22Rv1 (cell line): ENCODE measurements around the gene CCDC174.

Experiments used
- H3K27ac ChIP-seq: fragments of 450-650 bp; 2 replicates; pipeline ENCODE4 v1.5.1; 2017
- ZFX ChIP-seq: fragments of 450-650 bp; IDR thresholded peaks from 2 replicates; pipeline ENCODE4 v1.6.1; 2017; ENCODE audit warnings: antibody characterized with exemption, borderline replicate concordance
- TF ChIP-seq, protein P1 (sequence below): fragments of 450-650 bp; IDR thresholded peaks from 2 replicates; pipeline ENCODE4 v1.5.1; 2017; ENCODE audit warnings: mild to moderate bottlenecking

CCDC174 gene

DNA sequence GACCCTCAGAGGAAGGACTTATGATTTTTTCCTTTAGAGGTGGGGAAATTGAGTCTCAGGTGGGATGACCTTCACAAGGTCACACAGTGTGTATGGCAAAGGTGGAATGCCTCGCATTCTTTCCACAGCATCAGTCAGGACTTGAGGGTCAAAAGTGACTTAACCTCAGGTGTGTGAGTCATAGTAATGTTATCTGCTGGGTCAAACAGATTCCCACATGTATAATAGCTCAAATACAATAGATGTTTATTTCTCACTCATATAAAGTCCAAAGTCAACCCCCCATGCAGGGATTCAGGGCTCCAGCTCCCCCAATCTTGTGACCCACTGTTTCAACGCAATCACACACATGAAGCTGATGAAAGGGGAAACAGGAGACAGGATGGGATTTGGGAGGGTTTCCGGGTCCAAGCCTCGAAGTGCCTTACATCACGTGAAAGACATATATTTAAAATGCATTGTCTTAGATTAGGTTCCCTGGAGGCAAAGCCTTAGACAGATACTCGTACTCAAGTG, 34.0 kb upstream of the CCDC174 start:
- H3K27ac ChIP-seq: no peak overlapping the region
- no peak for TF ChIP-seq ZFX
- TF ChIP-seq, protein P1, sequence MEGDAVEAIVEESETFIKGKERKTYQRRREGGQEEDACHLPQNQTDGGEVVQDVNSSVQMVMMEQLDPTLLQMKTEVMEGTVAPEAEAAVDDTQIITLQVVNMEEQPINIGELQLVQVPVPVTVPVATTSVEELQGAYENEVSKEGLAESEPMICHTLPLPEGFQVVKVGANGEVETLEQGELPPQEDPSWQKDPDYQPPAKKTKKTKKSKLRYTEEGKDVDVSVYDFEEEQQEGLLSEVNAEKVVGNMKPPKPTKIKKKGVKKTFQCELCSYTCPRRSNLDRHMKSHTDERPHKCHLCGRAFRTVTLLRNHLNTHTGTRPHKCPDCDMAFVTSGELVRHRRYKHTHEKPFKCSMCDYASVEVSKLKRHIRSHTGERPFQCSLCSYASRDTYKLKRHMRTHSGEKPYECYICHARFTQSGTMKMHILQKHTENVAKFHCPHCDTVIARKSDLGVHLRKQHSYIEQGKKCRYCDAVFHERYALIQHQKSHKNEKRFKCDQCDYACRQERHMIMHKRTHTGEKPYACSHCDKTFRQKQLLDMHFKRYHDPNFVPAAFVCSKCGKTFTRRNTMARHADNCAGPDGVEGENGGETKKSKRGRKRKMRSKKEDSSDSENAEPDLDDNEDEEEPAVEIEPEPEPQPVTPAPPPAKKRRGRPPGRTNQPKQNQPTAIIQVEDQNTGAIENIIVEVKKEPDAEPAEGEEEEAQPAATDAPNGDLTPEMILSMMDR: no peak

DNA sequence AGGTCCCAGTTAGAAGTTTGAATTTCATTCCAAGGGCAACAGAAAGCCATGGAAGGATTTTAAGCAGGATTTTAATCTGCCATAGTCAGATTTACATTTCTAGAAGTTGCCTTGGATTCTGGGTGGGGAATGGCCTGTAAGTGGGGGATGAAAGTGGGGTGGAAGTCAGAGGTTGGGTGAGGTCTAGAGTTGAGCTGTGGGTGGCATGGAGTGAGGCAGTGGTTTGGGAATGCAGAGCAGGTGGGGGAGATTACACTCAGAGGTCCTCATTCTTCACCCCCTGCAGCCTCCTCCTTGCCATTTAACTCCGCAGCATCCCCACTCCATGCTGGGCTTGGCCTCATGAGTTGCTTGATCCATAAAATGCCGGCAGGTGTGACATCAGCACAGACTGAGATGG, 32.0 kb upstream of the CCDC174 start:
- TF ChIP-seq, protein P1: no peak
- TF ChIP-seq ZFX: no peak
- H3K27ac ChIP-seq: no peak overlapping the region

DNA sequence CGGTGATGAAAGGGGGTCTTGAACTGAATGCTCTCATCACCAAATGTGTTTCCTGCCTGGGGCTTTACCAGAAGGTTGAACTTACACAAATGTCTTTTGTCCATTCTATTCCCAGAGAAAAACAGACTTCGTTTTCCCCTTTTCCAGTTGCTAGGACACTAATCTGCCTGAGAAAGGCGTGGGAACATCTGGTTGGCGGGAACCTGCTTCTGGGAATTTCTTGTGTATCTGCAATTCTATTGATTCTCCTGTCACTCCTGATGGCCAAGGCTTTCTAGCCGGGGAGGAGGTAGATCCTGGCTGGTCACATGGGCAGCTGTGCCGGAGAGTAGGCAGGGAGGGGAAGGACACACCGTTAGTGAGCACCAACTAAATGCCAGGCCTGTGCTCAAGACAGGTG, 31.1 kb upstream of the CCDC174 start:
- TF ChIP-seq, protein P1: no peak
- TF ChIP-seq ZFX: no peak
- no peak overlapping the region for H3K27ac ChIP-seq

DNA sequence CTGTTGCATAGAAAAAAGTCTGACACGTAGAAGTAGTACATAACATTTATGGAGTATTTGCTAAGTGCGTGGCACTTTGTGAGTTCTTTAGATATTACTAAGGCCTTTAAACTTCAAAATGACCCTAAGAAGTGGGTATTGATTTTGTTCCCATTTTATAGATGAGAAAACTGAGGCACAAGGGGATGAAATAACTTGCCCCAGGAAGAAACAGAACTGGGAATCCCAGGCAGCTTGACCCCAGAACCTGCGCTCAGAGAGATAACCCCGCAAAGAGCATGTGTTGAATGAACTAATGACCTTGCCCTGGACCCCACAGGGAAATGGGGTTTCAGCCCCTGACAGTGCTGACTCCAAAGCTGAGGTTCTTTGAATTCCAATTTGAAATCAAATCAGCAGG, 30.5 kb upstream of the CCDC174 start:
- no peak overlapping the region for H3K27ac ChIP-seq
- no peak for TF ChIP-seq ZFX

DNA sequence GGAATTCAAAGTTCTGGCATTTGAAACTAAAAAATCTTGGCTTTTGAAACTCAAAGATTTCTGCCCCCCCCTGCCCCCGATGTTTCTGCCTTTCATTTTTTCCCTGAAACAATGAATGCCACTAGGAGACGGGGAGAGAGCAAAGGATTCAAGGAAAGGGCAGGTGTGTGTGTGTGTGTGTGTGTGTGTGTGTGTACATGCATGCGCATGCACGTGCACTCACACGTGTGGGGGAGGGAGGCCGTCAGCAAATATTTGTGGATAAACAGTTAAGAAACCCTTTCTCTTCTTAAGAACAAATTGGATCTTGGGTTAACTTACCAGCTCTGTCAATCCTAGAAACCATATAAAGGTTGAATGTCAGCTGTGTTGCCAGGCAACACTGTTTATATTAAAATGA, 29.2 kb upstream of the CCDC174 start:
- H3K27ac ChIP-seq: no peak overlapping the region
- TF ChIP-seq ZFX: no peak
- TF ChIP-seq, protein P1: no peak

DNA sequence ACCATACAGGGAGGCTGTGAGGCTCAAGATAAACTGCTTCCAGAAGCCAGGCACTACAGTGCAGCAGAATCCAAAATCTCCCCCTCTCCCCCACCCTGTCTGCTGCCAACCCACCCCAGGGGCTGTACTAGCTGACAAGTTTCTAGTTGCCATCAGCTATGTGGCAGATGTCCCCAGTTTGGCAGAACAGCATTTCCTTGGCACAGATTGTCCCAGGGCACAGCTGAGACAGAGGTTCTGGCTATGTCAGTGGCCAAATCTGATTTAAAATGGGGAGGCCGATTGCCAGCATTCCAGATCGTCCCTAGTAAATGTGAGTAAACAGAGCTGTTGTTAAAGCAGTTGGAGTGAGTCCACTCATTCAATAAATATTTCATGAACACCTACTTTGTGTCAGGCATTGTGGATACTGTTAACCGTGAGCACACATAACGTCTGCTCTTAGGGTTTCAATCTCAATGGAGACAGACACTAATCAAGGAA, 28.0 kb upstream of the CCDC174 start:
- TF ChIP-seq, protein P1: no peak
- no peak for TF ChIP-seq ZFX

DNA sequence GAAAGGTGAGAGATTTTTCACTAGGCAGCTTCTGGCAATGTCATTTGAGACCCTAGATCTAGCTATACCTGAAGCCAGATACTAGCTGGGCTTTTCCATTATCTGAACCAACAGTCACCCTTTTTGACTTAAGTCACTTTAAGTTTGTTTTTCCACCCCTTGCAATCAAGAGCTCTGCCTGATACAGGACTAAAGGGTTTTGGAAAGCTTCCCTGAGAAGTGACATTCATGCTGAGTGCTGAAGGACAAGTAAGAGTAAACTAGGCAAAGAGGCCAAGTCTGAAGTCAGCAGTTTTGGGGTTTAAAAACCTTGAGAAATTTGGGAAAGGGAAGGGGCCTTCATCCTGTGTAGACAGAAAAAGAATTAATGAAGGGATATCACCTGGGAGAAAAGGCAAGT, 27.1 kb upstream of the CCDC174 start:
- TF ChIP-seq, protein P1: no peak
- no peak for TF ChIP-seq ZFX
- H3K27ac ChIP-seq: no peak overlapping the region

More for the DNA sequence above, 28.0 kb upstream of the CCDC174 start:
- no peak overlapping the region for H3K27ac ChIP-seq

DNA sequence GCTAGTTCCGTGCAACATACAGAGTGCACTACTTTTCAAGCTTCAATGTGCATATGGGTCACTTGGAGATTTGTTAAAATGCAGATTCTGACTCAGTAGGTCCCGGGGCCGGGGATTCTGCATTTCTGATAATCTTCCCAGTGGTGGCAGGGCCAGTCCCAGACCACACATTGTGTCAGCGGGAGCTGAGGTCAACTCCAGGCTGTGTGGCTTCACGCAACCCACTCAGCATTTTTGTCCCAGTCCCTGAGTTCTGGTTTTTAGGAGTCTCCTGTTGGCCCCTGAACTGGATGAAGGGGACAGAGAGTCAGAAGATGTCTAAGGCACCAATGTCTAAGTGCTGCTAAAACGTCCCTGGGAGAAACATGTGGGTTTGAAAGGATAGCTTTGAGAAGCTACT, 26.1 kb upstream of the CCDC174 start:
- TF ChIP-seq, protein P1: no peak
- no peak for TF ChIP-seq ZFX
- no peak overlapping the region for H3K27ac ChIP-seq
